ENCODE data around the gene OR8D1. TPM values are rescaled to one million over a fixed set of nuclear protein-coding genes. Genes with fewer than 3 reads are reported as not detected.

Gene OR8D1
- total RNA-seq, 1 experiment from 2014 or later, result not detected

GRCh38 chr11:124277207-124277606 lies 36.5 kb downstream of the OR8D1 start (continued):
- TF ChIP-seq CTCF (IDR thresholded peaks at IDR 0.05) (no peak), ZNF121 (CRISPR knock-in tag; IDR thresholded peaks at IDR 0.05) (no peak), TEAD1 (CRISPR knock-in tag; IDR thresholded peaks at IDR 0.05) (no peak)
- TF ChIP-seq, protein P1, sequence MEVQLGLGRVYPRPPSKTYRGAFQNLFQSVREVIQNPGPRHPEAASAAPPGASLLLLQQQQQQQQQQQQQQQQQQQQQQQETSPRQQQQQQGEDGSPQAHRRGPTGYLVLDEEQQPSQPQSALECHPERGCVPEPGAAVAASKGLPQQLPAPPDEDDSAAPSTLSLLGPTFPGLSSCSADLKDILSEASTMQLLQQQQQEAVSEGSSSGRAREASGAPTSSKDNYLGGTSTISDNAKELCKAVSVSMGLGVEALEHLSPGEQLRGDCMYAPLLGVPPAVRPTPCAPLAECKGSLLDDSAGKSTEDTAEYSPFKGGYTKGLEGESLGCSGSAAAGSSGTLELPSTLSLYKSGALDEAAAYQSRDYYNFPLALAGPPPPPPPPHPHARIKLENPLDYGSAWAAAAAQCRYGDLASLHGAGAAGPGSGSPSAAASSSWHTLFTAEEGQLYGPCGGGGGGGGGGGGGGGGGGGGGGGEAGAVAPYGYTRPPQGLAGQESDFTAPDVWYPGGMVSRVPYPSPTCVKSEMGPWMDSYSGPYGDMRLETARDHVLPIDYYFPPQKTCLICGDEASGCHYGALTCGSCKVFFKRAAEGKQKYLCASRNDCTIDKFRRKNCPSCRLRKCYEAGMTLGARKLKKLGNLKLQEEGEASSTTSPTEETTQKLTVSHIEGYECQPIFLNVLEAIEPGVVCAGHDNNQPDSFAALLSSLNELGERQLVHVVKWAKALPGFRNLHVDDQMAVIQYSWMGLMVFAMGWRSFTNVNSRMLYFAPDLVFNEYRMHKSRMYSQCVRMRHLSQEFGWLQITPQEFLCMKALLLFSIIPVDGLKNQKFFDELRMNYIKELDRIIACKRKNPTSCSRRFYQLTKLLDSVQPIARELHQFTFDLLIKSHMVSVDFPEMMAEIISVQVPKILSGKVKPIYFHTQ (CRISPR knock-in tag; IDR thresholded peaks at IDR 0.05), result no peak

DNA sequence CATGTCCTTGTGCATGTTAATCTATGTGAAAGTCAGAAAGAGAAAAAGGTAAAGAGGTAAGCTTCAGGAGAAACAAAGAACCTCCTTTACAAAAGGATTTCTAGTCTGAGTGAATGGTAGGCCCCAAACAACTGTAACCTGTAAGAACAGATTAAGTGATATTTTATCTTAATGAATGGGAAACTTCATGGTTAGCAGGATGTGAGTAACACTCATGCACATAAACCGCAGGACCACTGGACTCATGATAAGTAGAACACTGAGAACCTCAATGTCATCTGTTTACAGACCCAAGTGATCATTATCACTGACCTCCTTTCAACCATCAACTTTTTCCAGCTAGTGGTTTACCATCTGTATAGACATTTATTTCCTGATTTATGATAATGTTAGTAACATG lies 37.7 kb downstream of the OR8D1 start:
- H3K4me3 Mint-ChIP-seq, result no peak overlapping the region
- no peak for TF ChIP-seq CREB1 (CRISPR knock-in tag; IDR thresholded peaks at IDR 0.05)
- TF ChIP-seq NFE2L1 (CRISPR knock-in tag; IDR thresholded peaks at IDR 0.05), result no peak
- no peak for TF ChIP-seq FOXP1 (CRISPR knock-in tag; IDR thresholded peaks at IDR 0.05; ENCODE audit: borderline replicate concordance)
- TF ChIP-seq MYBL2 (CRISPR knock-in tag; IDR thresholded peaks at IDR 0.05), result no peak
- TF ChIP-seq RELA (CRISPR knock-in tag; IDR thresholded peaks at IDR 0.05; ENCODE audit: borderline replicate concordance), result no peak
- TF ChIP-seq SP1 (CRISPR knock-in tag; conservative IDR thresholded peaks at IDR 0.05), result no peak
- no peak for TF ChIP-seq MLX (CRISPR knock-in tag; IDR thresholded peaks at IDR 0.05)
- no peak for TF ChIP-seq ZMAT4 (CRISPR knock-in tag; IDR thresholded peaks at IDR 0.05)
- no peak for TF ChIP-seq E2F4 (CRISPR knock-in tag; IDR thresholded peaks at IDR 0.05; ENCODE audit: borderline replicate concordance, low read depth)
- no peak for TF ChIP-seq SMAD4 (CRISPR knock-in tag; IDR thresholded peaks at IDR 0.05)
- no peak for TF ChIP-seq ETV6 (CRISPR knock-in tag; IDR thresholded peaks at IDR 0.05)
- no peak for TF ChIP-seq CDX4 (CRISPR knock-in tag; IDR thresholded peaks at IDR 0.05; ENCODE audit: borderline replicate concordance)
- TF ChIP-seq HMGA2 (CRISPR knock-in tag; IDR thresholded peaks at IDR 0.05), result no peak
- no peak for TF ChIP-seq NR1H2 (CRISPR knock-in tag; IDR thresholded peaks at IDR 0.05)
- TF ChIP-seq KAT7 (CRISPR knock-in tag; IDR thresholded peaks at IDR 0.05; ENCODE audit: borderline replicate concordance), result no peak
- TF ChIP-seq ZNF416 (CRISPR knock-in tag; IDR thresholded peaks at IDR 0.05), result no peak
- TF ChIP-seq, protein P2, sequence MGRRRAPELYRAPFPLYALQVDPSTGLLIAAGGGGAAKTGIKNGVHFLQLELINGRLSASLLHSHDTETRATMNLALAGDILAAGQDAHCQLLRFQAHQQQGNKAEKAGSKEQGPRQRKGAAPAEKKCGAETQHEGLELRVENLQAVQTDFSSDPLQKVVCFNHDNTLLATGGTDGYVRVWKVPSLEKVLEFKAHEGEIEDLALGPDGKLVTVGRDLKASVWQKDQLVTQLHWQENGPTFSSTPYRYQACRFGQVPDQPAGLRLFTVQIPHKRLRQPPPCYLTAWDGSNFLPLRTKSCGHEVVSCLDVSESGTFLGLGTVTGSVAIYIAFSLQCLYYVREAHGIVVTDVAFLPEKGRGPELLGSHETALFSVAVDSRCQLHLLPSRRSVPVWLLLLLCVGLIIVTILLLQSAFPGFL (CRISPR knock-in tag; IDR thresholded peaks at IDR 0.05; ENCODE audit: borderline replicate concordance), result no peak
- no peak for TF ChIP-seq ZNF423 (CRISPR knock-in tag; IDR thresholded peaks at IDR 0.05)
- TF ChIP-seq ZNF219 (CRISPR knock-in tag; IDR thresholded peaks at IDR 0.05; ENCODE audit: borderline replicate concordance), result no peak
- TF ChIP-seq, protein P3, sequence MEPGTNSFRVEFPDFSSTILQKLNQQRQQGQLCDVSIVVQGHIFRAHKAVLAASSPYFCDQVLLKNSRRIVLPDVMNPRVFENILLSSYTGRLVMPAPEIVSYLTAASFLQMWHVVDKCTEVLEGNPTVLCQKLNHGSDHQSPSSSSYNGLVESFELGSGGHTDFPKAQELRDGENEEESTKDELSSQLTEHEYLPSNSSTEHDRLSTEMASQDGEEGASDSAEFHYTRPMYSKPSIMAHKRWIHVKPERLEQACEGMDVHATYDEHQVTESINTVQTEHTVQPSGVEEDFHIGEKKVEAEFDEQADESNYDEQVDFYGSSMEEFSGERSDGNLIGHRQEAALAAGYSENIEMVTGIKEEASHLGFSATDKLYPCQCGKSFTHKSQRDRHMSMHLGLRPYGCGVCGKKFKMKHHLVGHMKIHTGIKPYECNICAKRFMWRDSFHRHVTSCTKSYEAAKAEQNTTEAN (CRISPR knock-in tag; IDR thresholded peaks at IDR 0.05), result no peak
- H3K27me3 Mint-ChIP-seq (ENCODE audit: low read depth), result no peaks in the 10 kb centered on the region
- no peak for DNase-seq (ENCODE audit: low spot score)
- H3K4me1 Mint-ChIP-seq, result peaks cover 16% of the 10 kb centered on the region
- no peak overlapping the region for H3K27ac Mint-ChIP-seq
- no peak for ATAC-seq
- peaks cover 7% of the 10 kb centered on the region; the same call in 1 of the 2 replicates for H3K9me3 Mint-ChIP-seq
- ChIA-PET CTCF (no interaction called here), POLR2A (no interaction called here)
- no peaks in the 10 kb centered on the region for H3K36me3 Mint-ChIP-seq
